Measurements from ENCODE around the gene TAPBP. TPM values are rescaled to one million over a fixed set of nuclear protein-coding genes. Genes with fewer than 3 reads are reported as not detected.
A peak's percentile ranks its signal among the peaks of the same experiment; 100 is the strongest.

TAPBP gene
- total and polyA plus RNA-seq, 9 of the 15 experiments (the other 6 are each of a cell fraction or from before 2014, with no cell fraction given): 5.6 to 74.0 (median 22.3) TPM

DNA sequence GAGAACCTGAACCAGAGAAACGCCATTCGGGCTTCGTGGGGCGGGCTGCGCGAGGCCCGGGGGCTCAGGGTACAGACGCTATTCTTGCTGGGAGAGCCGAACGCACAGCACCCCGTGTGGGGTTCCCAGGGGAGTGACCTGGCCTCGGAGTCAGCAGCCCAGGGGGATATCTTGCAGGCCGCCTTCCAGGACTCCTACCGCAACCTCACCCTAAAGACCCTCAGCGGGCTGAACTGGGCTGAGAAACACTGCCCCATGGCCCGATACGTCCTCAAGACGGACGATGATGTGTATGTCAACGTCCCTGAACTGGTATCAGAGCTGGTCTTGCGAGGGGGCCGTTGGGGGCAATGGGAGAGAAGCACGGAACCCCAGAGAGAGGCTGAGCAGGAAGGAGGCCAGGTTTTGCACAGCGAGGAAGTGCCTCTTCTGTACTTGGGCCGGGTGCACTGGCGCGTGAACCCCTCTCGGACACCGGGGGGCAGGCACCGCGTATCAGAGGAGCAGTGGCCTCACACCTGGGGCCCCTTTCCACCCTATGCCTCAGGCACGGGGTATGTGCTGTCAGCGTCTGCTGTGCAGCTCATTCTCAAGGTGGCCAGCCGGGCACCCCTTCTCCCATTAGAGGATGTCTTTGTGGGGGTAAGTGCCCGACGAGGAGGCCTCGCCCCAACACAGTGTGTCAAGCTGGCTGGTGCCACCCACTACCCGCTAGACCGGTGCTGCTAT is 36.1 kb downstream of the TAPBP start:
- H3K36me3 ChIP-seq (ENCODE audit: control insufficient read depth, insufficient read depth, low read length): peaks cover 91% of the 10 kb centered on the region
- in situ Hi-C loops (cut with MboI): loop anchor here (10.0 kb wide), 1 partner anchor 127 kb away; no protein-coding TSS in a partner anchor
- POLR2A ChIA-PET: interaction anchor here (0.5 to 8.1 kb wide), 25 partner anchors 9 to 599 kb away, joined by 3 to 90 read pairs (median 4); partner anchors contain the start of genes KIFC1, PFDN6, RGL2 and WDR46
- H3K27ac ChIP-seq (ENCODE audit: extremely low read depth, low read depth, low read length): peak overlapping the region; percentile 98; the same call in 2 of the 3 replicates
- WGBS (ENCODE audit: insufficient coverage, low coverage, missing lambda C conversion rate): 72% methylated on average over 37 of the region's 39 CpGs
- peaks cover 37% of the 10 kb centered on the region for H3K79me2 ChIP-seq (ENCODE audit: control insufficient read depth, insufficient read depth, low read length)
- no peaks in the 10 kb centered on the region for H3K9me1 ChIP-seq (ENCODE audit: control insufficient read depth, insufficient read depth, low read length)
- H4K20me1 ChIP-seq (replicated peaks; ENCODE audit: control insufficient read depth, insufficient read depth, low read length): peaks cover 40% of the 10 kb centered on the region
- peak overlapping the region; percentile 90 to 100; a peak in 3 of 4 replicates for H3K9ac ChIP-seq (ENCODE audit: insufficient read depth in 1 of 2, low read depth in 2 of 2, low read length in 2 of 2)
- intact Hi-C loops (cut with micrococcal nuclease): loop anchor here (2.0 to 10.0 kb wide), 3 partner anchors 133 to 297 kb away; partner anchors contain the start of genes CUTA and PHF1
- no peaks in the 10 kb centered on the region for H3K27me3 ChIP-seq (ENCODE audit: control insufficient read depth in 2 of 2, insufficient read depth in 2 of 2, low read length in 2 of 2)
- H3K4me2 ChIP-seq (ENCODE audit: insufficient read depth, low read length): peak overlapping the region; percentile 99
- BruUV-seq (replicated peaks): no TSS peak
- peak overlapping the region; percentile 93 for H3K4me3 ChIP-seq
- DNase-seq (ENCODE audit: extremely low read depth in 1 of 4, low spot score in 3 of 4) (peak; percentile 48 to 53 (median 50)), ATAC-seq (no peak), FAIRE-seq (no peak)
- CTCF ChIA-PET (ENCODE audit: low intra/inter-chr PET ratio): interaction anchor here (0.7 to 6.6 kb wide), 3 partner anchors 67 to 148 kb away, joined by 3 to 64 read pairs (median 4); no protein-coding TSS in a partner anchor
- H3K9me3 ChIP-seq (replicated peaks; ENCODE audit: control insufficient read depth, insufficient read depth, low read depth, low read length): no peaks in the 10 kb centered on the region
- peaks cover 39 to 40% of the 10 kb centered on the region in 2 experiments for H3K4me1 ChIP-seq (replicated peaks in 1 of 2; ENCODE audit: control insufficient read depth in 2 of 2, insufficient read depth in 2 of 2, low read length in 2 of 2)
- H2AFZ ChIP-seq (ENCODE audit: low read depth, low read length): peak overlapping the region; percentile 82
- no peak for TF ChIP-seq L3MBTL2 (IDR thresholded peaks at IDR 0.05)
- no peak for TF ChIP-seq STAT5A (IDR thresholded peaks at IDR 0.05; ENCODE audit: borderline replicate concordance, low read length)
- TF ChIP-seq PCBP2 (IDR thresholded peaks at IDR 0.05; ENCODE audit: low read depth, low read length, poor library complexity, severe bottlenecking): no peak
- 0 out of 2 replicates have a peak, but pooled peaks have one; percentile 17 for TF ChIP-seq MYNN (IDR thresholded peaks at IDR 0.05)
- TF ChIP-seq MYNN (CRISPR knock-in tag; IDR thresholded peaks at IDR 0.05): no peak
- TF ChIP-seq HNRNPUL1 (IDR thresholded peaks at IDR 0.05; ENCODE audit: low read length): 0 out of 2 replicates have a peak, but pooled peaks have one; percentile 25
- TF ChIP-seq SREBF2 (CRISPR knock-in tag; IDR thresholded peaks at IDR 0.05): no peak
- no peak for TF ChIP-seq RAD51 (IDR thresholded peaks at IDR 0.05; ENCODE audit: borderline replicate concordance, low read depth)
- no peak for TF ChIP-seq ZNF124 (CRISPR knock-in tag; IDR thresholded peaks at IDR 0.05)
- no peak for TF ChIP-seq CCNT2 (IDR thresholded peaks at IDR 0.05; ENCODE audit: borderline replicate concordance, extremely low read depth, insufficient read length, low read depth, low read length)
- TF ChIP-seq ZBTB43 (CRISPR knock-in tag; IDR thresholded peaks at IDR 0.05): no peak
- TF ChIP-seq, protein P1, sequence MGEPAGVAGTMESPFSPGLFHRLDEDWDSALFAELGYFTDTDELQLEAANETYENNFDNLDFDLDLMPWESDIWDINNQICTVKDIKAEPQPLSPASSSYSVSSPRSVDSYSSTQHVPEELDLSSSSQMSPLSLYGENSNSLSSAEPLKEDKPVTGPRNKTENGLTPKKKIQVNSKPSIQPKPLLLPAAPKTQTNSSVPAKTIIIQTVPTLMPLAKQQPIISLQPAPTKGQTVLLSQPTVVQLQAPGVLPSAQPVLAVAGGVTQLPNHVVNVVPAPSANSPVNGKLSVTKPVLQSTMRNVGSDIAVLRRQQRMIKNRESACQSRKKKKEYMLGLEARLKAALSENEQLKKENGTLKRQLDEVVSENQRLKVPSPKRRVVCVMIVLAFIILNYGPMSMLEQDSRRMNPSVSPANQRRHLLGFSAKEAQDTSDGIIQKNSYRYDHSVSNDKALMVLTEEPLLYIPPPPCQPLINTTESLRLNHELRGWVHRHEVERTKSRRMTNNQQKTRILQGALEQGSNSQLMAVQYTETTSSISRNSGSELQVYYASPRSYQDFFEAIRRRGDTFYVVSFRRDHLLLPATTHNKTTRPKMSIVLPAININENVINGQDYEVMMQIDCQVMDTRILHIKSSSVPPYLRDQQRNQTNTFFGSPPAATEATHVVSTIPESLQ (CRISPR knock-in tag; IDR thresholded peaks at IDR 0.05): no peak
- TF ChIP-seq, protein P2, sequence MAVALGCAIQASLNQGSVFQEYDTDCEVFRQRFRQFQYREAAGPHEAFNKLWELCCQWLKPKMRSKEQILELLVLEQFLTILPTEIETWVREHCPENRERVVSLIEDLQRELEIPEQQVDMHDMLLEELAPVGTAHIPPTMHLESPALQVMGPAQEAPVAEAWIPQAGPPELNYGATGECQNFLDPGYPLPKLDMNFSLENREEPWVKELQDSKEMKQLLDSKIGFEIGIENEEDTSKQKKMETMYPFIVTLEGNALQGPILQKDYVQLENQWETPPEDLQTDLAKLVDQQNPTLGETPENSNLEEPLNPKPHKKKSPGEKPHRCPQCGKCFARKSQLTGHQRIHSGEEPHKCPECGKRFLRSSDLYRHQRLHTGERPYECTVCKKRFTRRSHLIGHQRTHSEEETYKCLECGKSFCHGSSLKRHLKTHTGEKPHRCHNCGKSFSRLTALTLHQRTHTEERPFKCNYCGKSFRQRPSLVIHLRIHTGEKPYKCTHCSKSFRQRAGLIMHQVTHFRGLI (CRISPR knock-in tag; IDR thresholded peaks at IDR 0.05): no peak
- TF ChIP-seq NR1H2 (CRISPR knock-in tag; IDR thresholded peaks at IDR 0.05): no peak
- TF ChIP-seq SP1 (CRISPR knock-in tag; IDR thresholded peaks at IDR 0.05): no peak; the same call in 1 of the 2 replicates
- TF ChIP-seq JUNB (CRISPR knock-in tag; conservative IDR thresholded peaks at IDR 0.05): no peak
- 0 out of 2 replicates have a peak, but pooled peaks have one; percentile 30 for TF ChIP-seq TAF15 (IDR thresholded peaks at IDR 0.05; ENCODE audit: low read depth, low read length)

Data from K562 (cell line).